PC-9 (cell line): ENCODE data around the gene SLC7A4. TPM values are rescaled to one million over a fixed set of nuclear protein-coding genes. Genes with fewer than 3 reads are reported as not detected.

ENCODE experiments used
- BruUV-seq: library from RNA; stranded (reverse); fragments of 400-500 nt; replicated peaks from 2 replicates; lab custom pipeline; 2021; lab: Mats Ljungman, UMichigan
- CTCF ChIA-PET: fragments of 300-600 bp; sonication (Branson Sonifier 250); formaldehyde crosslinking; loops from one replicate; lab custom pipeline; 2022; ENCODE audit warnings: antibody characterized with exemption; lab: Charles Lee
- POLR2A ChIA-PET: fragments of 300-600 bp; sonication (Branson Sonifier 250); formaldehyde crosslinking; loops from one replicate; lab custom pipeline; 2022; ENCODE audit warnings: antibody characterized with exemption; ENCODE audit not compliant: unreplicated experiment; lab: Charles Lee
- DNase-seq, 2 experiments: peaks; one replicate each; pipeline versions ENCODE4 v3.0.0 to v3.0.0-alpha.2; 2015 to 2022; ENCODE audit warnings: mixed read lengths in 1 of 2
- H2AFZ ChIP-seq: fragments of 200-600 bp; sonication (generic); 2 replicates; pipeline ENCODE4 v1.8.1; 2017; ENCODE audit warnings: antibody characterized with exemption
- H3F3A ChIP-seq: fragments of 200-600 bp; sonication (generic); 2 replicates; pipeline ENCODE4 v1.8.1; 2017; ENCODE audit warnings: antibody characterized with exemption, mild to moderate bottlenecking, low read depth; ENCODE audit not compliant: insufficient read depth
- H3K27ac ChIP-seq: fragments of 200-600 bp; sonication (generic); 2 replicates; pipeline ENCODE4 v1.6.1; 2016; ENCODE audit warnings: mixed run types
- H3K27me3 ChIP-seq: fragments of 200-600 bp; sonication (generic); 2 replicates; pipeline ENCODE4 v1.6.1; 2016; ENCODE audit warnings: low read depth, mixed run types; ENCODE audit not compliant: insufficient read depth
- H3K36me3 ChIP-seq: fragments of 200-600 bp; sonication (generic); 2 replicates; pipeline ENCODE4 v1.6.1; 2016; ENCODE audit warnings: low read depth, mixed run types
- H3K4me1 ChIP-seq: fragments of 200-600 bp; sonication (generic); replicated peaks from 2 replicates; pipeline ENCODE4 v1.6.1; 2016; ENCODE audit warnings: mixed run types; ENCODE audit not compliant: insufficient read depth
- H3K4me2 ChIP-seq: fragments of 200-600 bp; sonication (generic); 2 replicates; pipeline ENCODE4 v1.6.1; 2017; ENCODE audit warnings: mixed run types
- H3K4me3 ChIP-seq: fragments of 200-600 bp; sonication (generic); 2 replicates; pipeline ENCODE4 v1.6.1; 2016; ENCODE audit warnings: mixed run types
- H3K79me2 ChIP-seq: fragments of 200-600 bp; sonication (generic); 2 replicates; pipeline ENCODE4 v1.6.1; 2017; ENCODE audit warnings: low read depth, mixed run types
- H3K9me2 ChIP-seq: fragments of 200-600 bp; sonication (generic); 2 replicates; pipeline ENCODE4 v1.8.1; 2017; ENCODE audit warnings: mild to moderate bottlenecking; ENCODE audit not compliant: insufficient read depth
- H3K9me3 ChIP-seq: fragments of 200-600 bp; sonication (generic); 2 replicates; pipeline ENCODE4 v1.8.1; 2016; ENCODE audit warnings: low read depth; ENCODE audit not compliant: insufficient read depth
- H4K20me1 ChIP-seq: fragments of 200-600 bp; sonication (generic); 2 replicates; pipeline ENCODE4 v1.8.1; 2017; ENCODE audit not compliant: insufficient read depth
- EZH2 ChIP-seq: fragments of 200-600 bp; sonication (generic); IDR thresholded peaks from 2 replicates; pipeline ENCODE4 v1.8.0; 2017; ENCODE audit warnings: antibody characterized with exemption, low read depth
- intact Hi-C: fragments of 100-400 bp; cut with micrococcal nuclease; formaldehyde crosslinking; loops from one replicate; pipeline ENCODE4 v1.10.0; 2022; ENCODE audit not compliant: unreplicated experiment
- total RNA-seq: library from RNA; stranded (reverse); gene quantifications from 2 replicates; pipeline ENCODE4 v1.2.3, GENCODE V29; 2021
- TF ChIP-seq, protein P1 (sequence below): fragments of 200-600 bp; sonication (generic); conservative IDR thresholded peaks from 2 replicates; pipeline ENCODE4 v1.6.1; 2017; ENCODE audit warnings: mixed run types, antibody characterized with exemption, mild to moderate bottlenecking, moderate library complexity

The SLC7A4 gene
- total RNA-seq, 1 experiment from 2014 or later: not detected

DNA sequence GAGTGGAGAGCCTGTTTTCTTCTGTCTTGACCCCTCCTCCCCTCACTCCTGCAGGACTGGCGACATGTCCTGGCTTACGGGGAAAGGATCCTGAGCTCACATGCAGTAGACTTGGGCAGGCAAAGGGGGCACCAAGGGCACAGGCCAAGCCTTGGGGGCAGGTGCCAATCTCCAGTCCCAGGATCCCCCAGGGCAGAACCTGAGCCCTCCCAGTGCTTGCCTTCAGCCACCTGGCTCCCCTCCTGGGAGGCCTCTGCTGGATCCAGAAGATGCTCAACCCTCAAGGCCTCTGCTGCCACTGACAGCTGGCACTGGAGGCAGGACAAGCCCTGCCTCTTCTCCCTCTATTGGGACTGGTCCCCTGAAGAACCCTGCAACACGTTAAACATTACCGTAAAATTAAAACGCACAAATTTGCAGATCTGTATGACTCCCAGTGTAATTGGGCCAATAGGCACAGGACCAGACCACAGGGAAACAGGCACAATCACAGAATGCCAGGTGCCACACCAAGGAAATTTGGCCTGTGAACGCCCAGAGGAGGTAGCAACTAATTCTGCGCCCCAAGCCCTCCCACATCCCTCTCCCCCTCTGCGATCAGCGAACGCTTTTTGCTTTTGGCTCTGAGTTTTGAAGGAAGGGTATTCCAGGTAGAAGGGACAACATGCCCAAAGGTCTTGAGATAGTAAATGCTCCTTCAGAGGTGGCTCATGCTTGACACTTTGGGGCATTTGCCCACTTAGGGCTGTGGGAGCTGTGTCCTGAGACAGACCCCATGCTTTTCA lies 51.2 kb downstream of the SLC7A4 start:
- no peaks in the 10 kb centered on the region for H4K20me1 ChIP-seq
- BruUV-seq: no TSS peak
- H3K79me2 ChIP-seq: no peaks in the 10 kb centered on the region
- H3K27me3 ChIP-seq: no peaks in the 10 kb centered on the region
- no peaks in the 10 kb centered on the region for H3F3A ChIP-seq
- H3K36me3 ChIP-seq: no peaks in the 10 kb centered on the region
- intact Hi-C loops: no loop called here
- ChIA-PET CTCF (no interaction called here), POLR2A (no interaction called here)
- peak overlapping the region; percentile 88 for H3K4me2 ChIP-seq
- H3K27ac ChIP-seq: 0 out of 2 replicates have a peak overlapping the region, but pooled peaks have one; percentile 26
- H3K4me3 ChIP-seq: peak overlapping the region; percentile 63
- peaks cover 5% of the 10 kb centered on the region; the same call in 1 of the 2 replicates for H3K9me3 ChIP-seq
- peak overlapping the region; percentile 89 for H2AFZ ChIP-seq
- H3K4me1 ChIP-seq: peaks cover 8% of the 10 kb centered on the region; the same call in 1 of the 2 replicates
- no peak for DNase-seq
- H3K9me2 ChIP-seq: no peaks in the 10 kb centered on the region
- TF ChIP-seq, protein P1, sequence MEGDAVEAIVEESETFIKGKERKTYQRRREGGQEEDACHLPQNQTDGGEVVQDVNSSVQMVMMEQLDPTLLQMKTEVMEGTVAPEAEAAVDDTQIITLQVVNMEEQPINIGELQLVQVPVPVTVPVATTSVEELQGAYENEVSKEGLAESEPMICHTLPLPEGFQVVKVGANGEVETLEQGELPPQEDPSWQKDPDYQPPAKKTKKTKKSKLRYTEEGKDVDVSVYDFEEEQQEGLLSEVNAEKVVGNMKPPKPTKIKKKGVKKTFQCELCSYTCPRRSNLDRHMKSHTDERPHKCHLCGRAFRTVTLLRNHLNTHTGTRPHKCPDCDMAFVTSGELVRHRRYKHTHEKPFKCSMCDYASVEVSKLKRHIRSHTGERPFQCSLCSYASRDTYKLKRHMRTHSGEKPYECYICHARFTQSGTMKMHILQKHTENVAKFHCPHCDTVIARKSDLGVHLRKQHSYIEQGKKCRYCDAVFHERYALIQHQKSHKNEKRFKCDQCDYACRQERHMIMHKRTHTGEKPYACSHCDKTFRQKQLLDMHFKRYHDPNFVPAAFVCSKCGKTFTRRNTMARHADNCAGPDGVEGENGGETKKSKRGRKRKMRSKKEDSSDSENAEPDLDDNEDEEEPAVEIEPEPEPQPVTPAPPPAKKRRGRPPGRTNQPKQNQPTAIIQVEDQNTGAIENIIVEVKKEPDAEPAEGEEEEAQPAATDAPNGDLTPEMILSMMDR: no peak
- TF ChIP-seq EZH2: no peak

DNA sequence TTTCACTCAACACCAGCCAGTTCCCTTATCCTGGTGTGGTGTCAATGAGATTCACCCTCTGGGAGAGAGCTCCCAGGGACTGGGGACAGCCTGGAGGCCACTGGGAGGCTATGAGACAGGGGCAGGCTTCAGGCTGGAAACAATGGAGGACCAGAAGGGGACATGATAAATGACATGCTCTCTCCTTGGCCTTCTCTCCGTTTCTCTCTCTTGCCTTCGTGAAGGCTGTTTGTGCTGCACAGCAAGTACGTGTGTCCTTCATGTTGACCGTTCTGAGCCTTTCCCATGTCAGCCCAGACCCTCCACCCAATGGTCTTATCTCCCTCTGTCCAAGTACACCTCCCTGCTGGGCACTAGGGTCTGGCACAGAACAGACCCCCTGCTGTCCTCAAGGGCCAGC lies 51.8 kb downstream of the SLC7A4 start:
- Histone ChIP-seq H3K9me3 (peaks cover 5% of the 10 kb centered on the region; the same call in 1 of the 2 replicates), H3K9me2 (no peaks in the 10 kb centered on the region), H3F3A (no peaks in the 10 kb centered on the region), H3K27me3 (no peaks in the 10 kb centered on the region), H2AFZ (no peak overlapping the region), H3K4me1 (peaks cover 8% of the 10 kb centered on the region; the same call in 1 of the 2 replicates), H3K36me3 (no peaks in the 10 kb centered on the region), H3K79me2 (no peaks in the 10 kb centered on the region), H3K27ac (no peak overlapping the region), H3K4me3 (no peak overlapping the region), H3K4me2 (no peak overlapping the region), H4K20me1 (no peaks in the 10 kb centered on the region)
- no peak for TF ChIP-seq EZH2
- TF ChIP-seq, protein P1: no peak
- no TSS peak for BruUV-seq
- DNase-seq: no peak
- intact Hi-C loops: no loop called here
- ChIA-PET CTCF (no interaction called here), POLR2A (no interaction called here)

DNA sequence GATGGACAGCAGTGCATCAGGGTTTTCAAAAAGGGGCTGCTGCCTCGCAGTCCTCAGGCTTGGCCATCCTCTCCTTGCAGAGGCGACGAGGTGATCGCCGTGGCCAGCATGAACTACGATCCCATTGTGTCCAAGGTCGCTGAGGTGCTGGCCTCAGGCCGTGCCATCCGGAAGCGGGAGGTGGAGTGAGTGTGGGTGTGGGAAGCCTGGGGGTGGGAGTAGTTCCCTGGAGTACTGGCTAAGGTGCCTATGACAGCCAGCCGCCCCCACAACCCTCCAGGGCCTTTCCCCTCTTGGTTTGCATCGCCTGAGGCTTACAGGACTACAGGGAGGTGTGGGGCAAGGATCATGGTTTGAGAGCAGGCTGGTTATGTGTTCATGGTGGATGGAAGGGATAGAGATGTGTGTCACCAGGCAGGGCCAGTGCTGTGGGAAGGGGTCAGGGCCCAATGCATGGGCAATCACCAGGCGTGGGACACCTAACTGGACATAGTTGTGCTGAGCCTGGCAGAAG lies 52.4 kb downstream of the SLC7A4 start:
- H3K4me1 ChIP-seq: peaks cover 8% of the 10 kb centered on the region; the same call in 1 of the 2 replicates
- BruUV-seq: no TSS peak
- no peak overlapping the region for H3K4me2 ChIP-seq
- TF ChIP-seq, protein P1: no peak
- no peak for TF ChIP-seq EZH2
- no peaks in the 10 kb centered on the region for H3K9me2 ChIP-seq
- H3K4me3 ChIP-seq: no peak overlapping the region
- intact Hi-C loops: no loop called here
- H3K27ac ChIP-seq: no peak overlapping the region
- no peaks in the 10 kb centered on the region for H3F3A ChIP-seq
- CTCF ChIA-PET: no interaction called here
- H3K9me3 ChIP-seq: peaks cover 5% of the 10 kb centered on the region; the same call in 1 of the 2 replicates
- H3K79me2 ChIP-seq: no peaks in the 10 kb centered on the region
- no peaks in the 10 kb centered on the region for H3K36me3 ChIP-seq
- POLR2A ChIA-PET: no interaction called here
- H3K27me3 ChIP-seq: no peaks in the 10 kb centered on the region
- DNase-seq: no peak
- no peaks in the 10 kb centered on the region for H4K20me1 ChIP-seq
- H2AFZ ChIP-seq: no peak overlapping the region
